Measurements from ENCODE around the gene NEURL3. TPM values are rescaled to one million over a fixed set of nuclear protein-coding genes. Genes with fewer than 3 reads are reported as not detected.
"Not testable (repeated sequence)": the region's sequence is repeated elsewhere in the genome, so short reads cannot be mapped to it uniquely, and the experiment has no call there.

NEURL3 gene
- total RNA-seq, 4 donors from 2014 or later, result not detected

- Histone ChIP-seq H3K4me3 (peak overlapping the region in 2 of 4 donors; percentile 23 to 38), H3K9me3 (no peaks in the 10 kb centered on the region), H3K27ac (no peak overlapping the region), H3K4me1 (peaks cover 0 to 7% of the 10 kb centered on the region in 2 donors), H3K27me3 (peaks cover 0 to 15% (median 12%) of the 10 kb centered on the region in 3 donors), H3K36me3 (no peaks in the 10 kb centered on the region)
- DNase-seq (no peak), ATAC-seq (no peak)
- TF ChIP-seq POLR2A (IDR thresholded peaks at IDR 0.05) (no peak), CTCF (IDR thresholded peaks at IDR 0.05 in 4 of 5, conservative IDR thresholded peaks at IDR 0.05 in 1 of 5) (no peak)
- intact Hi-C loops (cut with DNase I; ENCODE audit: low total_unique reads), result loop anchor here (2.0 kb wide), 1 partner anchor 39 kb away; no protein-coding TSS in a partner anchor
- in situ Hi-C loops (cut with MboI; ENCODE audit: low sequenced_read_pairs in 4 of 4), result no loop called here
Measured at GRCh38 chr2:96470109-96470508, 35.0 kb downstream of the NEURL3 start.

- Histone ChIP-seq H3K4me3 (no peak overlapping the region), H3K4me1 (peaks cover 0 to 7% of the 10 kb centered on the region in 2 donors), H3K27me3 (peaks cover 0 to 15% (median 12%) of the 10 kb centered on the region in 3 donors), H3K9me3 (no peaks in the 10 kb centered on the region), H3K27ac (no peak overlapping the region), H3K36me3 (no peaks in the 10 kb centered on the region)
- intact Hi-C loops (cut with DNase I; ENCODE audit: low total_unique reads) (no loop called here), in situ Hi-C loops (cut with MboI; ENCODE audit: low sequenced_read_pairs in 4 of 4) (no loop called here)
- TF ChIP-seq POLR2A (IDR thresholded peaks at IDR 0.05) (no peak), CTCF (IDR thresholded peaks at IDR 0.05 in 4 of 5, conservative IDR thresholded peaks at IDR 0.05 in 1 of 5) (no peak)
- DNase-seq (no peak), ATAC-seq (no peak)
Measured at GRCh38 chr2:96468904-96469303, 36.3 kb downstream of the NEURL3 start.

GRCh38 chr2:96464651-96465050 lies 40.5 kb downstream of the NEURL3 start:
- intact Hi-C loops (cut with DNase I; ENCODE audit: low total_unique reads), result no loop called here
- ATAC-seq (no peak), DNase-seq (no peak)
- H3K4me3 ChIP-seq, result no peak overlapping the region
- TF ChIP-seq CTCF (IDR thresholded peaks at IDR 0.05 in 4 of 5, conservative IDR thresholded peaks at IDR 0.05 in 1 of 5) (no peak), POLR2A (IDR thresholded peaks at IDR 0.05) (no peak)
- H3K36me3 ChIP-seq, result no peaks in the 10 kb centered on the region
- peaks cover 0 to under 1% (median under 1%) of the 10 kb centered on the region in 3 donors for H3K27me3 ChIP-seq
- no peak overlapping the region for H3K27ac ChIP-seq
- in situ Hi-C loops (cut with MboI; ENCODE audit: low sequenced_read_pairs in 4 of 4), result no loop called here
- peaks cover 0 to 7% of the 10 kb centered on the region in 2 donors for H3K4me1 ChIP-seq
- H3K9me3 ChIP-seq, result no peaks in the 10 kb centered on the region

- DNase-seq (no peak), ATAC-seq (no peak)
- in situ Hi-C loops (cut with MboI; ENCODE audit: low sequenced_read_pairs in 4 of 4), result no loop called here
- Histone ChIP-seq H3K9me3 (no peaks in the 10 kb centered on the region), H3K36me3 (no peaks in the 10 kb centered on the region), H3K27ac (no peak overlapping the region), H3K27me3 (no peaks in the 10 kb centered on the region), H3K4me3 (no peak overlapping the region), H3K4me1 (peaks cover 0 to 7% of the 10 kb centered on the region in 2 donors)
- TF ChIP-seq POLR2A (IDR thresholded peaks at IDR 0.05), result no peak
- no peak for TF ChIP-seq CTCF (IDR thresholded peaks at IDR 0.05 in 4 of 5, conservative IDR thresholded peaks at IDR 0.05 in 1 of 5)
- intact Hi-C loops (cut with DNase I; ENCODE audit: low total_unique reads), result no loop called here
Measured at GRCh38 chr2:96464061-96464460, 41.1 kb downstream of the NEURL3 start.

GRCh38 chr2:96463119-96463518 lies 42.0 kb downstream of the NEURL3 start:
- H3K4me1 ChIP-seq, result peaks cover 0 to 7% of the 10 kb centered on the region in 2 donors
- no peak overlapping the region for H3K27ac ChIP-seq
- ATAC-seq, result no peak
- H3K27me3 ChIP-seq, result no peaks in the 10 kb centered on the region
- intact Hi-C loops (cut with DNase I; ENCODE audit: low total_unique reads) (no loop called here), in situ Hi-C loops (cut with MboI; ENCODE audit: low sequenced_read_pairs in 4 of 4) (no loop called here)
- no peak overlapping the region for H3K4me3 ChIP-seq
- TF ChIP-seq CTCF (IDR thresholded peaks at IDR 0.05 in 4 of 5, conservative IDR thresholded peaks at IDR 0.05 in 1 of 5), result no peak
- TF ChIP-seq POLR2A (IDR thresholded peaks at IDR 0.05), result no peak
- H3K36me3 ChIP-seq, result no peaks in the 10 kb centered on the region
- no peaks in the 10 kb centered on the region for H3K9me3 ChIP-seq
- no peak for DNase-seq

GRCh38 chr2:96461616-96462015 lies 43.5 kb downstream of the NEURL3 start:
- H3K9me3 ChIP-seq; H3K27me3 ChIP-seq; DNase-seq; ATAC-seq; intact Hi-C loops (cut with DNase I; ENCODE audit: low total_unique reads); H3K27ac ChIP-seq; H3K4me1 ChIP-seq; H3K36me3 ChIP-seq; in situ Hi-C loops (cut with MboI; ENCODE audit: low sequenced_read_pairs in 4 of 4); H3K4me3 ChIP-seq: not testable (repeated sequence)

All from gastrocnemius medialis (tissue), 4 donors.